Astrocyte (in vitro differentiated cells and primary cell): Measurements from ENCODE around the gene OSR1.

Experiments used
- EZH2 ChIP-seq: IDR thresholded peaks from 2 replicates; pipeline ENCODE4 v1.6.1; 2012; ENCODE audit warnings: mild to moderate bottlenecking, low read length, inconsistent platforms; ENCODE audit not compliant: insufficient read depth
- TF ChIP-seq, protein P1 (sequence below): IDR thresholded peaks from 2 replicates; pipeline ENCODE4 v1.5.1; 2011; ENCODE audit warnings: low read depth, mild to moderate bottlenecking, inconsistent platforms, low read length, moderate library complexity; ENCODE audit not compliant: insufficient read depth

DNA sequence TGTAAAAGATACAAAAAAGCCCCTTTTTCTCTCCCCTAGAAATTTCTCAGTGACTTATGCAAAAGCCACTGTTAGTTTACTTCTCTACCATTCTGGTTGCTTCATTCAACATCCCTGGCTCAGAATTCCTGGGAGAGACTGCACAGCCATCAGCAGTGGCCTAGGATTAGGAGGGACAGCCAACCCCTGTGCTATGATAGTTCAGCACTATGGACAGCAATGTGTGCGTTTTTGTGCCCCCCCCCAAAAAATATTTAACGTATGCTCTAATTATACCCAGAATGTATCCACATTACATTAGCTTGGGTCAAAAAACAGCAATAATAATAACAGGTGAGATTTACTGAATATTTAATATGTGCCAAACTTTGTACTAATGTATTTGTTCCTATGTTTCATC lies 29.0 kb downstream of the OSR1 start:
- TF ChIP-seq, protein P1, sequence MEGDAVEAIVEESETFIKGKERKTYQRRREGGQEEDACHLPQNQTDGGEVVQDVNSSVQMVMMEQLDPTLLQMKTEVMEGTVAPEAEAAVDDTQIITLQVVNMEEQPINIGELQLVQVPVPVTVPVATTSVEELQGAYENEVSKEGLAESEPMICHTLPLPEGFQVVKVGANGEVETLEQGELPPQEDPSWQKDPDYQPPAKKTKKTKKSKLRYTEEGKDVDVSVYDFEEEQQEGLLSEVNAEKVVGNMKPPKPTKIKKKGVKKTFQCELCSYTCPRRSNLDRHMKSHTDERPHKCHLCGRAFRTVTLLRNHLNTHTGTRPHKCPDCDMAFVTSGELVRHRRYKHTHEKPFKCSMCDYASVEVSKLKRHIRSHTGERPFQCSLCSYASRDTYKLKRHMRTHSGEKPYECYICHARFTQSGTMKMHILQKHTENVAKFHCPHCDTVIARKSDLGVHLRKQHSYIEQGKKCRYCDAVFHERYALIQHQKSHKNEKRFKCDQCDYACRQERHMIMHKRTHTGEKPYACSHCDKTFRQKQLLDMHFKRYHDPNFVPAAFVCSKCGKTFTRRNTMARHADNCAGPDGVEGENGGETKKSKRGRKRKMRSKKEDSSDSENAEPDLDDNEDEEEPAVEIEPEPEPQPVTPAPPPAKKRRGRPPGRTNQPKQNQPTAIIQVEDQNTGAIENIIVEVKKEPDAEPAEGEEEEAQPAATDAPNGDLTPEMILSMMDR, result no peak
- TF ChIP-seq EZH2, result no peak
